Activated CD4-positive, CD25-positive, alpha-beta regulatory T cell treated with anti-CD3 and anti-CD28 coated beads, Interleukin-2, amount 50 U/mL, for 16 hours (primary cell): Measurements from ENCODE around the gene TEX19.

Experiments
- DNase-seq: peaks from one replicate; pipeline ENCODE4 v3.0.0-alpha.2; 2020; ENCODE audit warnings: low read depth, low spot score

TEX19 gene

DNA sequence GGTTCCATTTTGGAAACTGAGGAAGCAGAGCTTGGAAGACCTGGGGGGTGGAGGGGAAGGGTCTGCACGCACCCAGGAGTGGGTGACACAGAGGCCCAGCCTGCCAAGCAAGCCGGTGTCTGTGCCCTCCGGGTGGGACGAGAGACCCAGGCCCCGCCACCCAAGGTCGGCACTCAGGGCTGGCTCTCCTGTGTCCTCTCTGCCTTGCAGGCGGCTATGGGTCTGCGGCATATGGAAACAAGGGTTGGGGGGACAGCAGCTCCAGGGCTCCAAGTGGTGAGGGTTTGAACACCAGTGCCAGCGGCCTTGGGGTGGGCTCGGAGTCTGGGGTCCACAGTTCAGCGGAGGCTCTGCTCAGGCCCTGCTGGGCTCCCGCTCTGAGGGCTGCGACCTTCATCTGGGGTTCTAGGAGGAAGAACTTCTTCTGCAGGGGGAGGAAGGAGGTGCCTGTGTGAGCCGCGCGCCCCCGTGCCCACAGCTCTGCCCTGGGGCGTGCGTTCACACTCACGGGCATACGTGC lies 37.0 kb upstream of the TEX19 start:
- no peak for DNase-seq

DNA sequence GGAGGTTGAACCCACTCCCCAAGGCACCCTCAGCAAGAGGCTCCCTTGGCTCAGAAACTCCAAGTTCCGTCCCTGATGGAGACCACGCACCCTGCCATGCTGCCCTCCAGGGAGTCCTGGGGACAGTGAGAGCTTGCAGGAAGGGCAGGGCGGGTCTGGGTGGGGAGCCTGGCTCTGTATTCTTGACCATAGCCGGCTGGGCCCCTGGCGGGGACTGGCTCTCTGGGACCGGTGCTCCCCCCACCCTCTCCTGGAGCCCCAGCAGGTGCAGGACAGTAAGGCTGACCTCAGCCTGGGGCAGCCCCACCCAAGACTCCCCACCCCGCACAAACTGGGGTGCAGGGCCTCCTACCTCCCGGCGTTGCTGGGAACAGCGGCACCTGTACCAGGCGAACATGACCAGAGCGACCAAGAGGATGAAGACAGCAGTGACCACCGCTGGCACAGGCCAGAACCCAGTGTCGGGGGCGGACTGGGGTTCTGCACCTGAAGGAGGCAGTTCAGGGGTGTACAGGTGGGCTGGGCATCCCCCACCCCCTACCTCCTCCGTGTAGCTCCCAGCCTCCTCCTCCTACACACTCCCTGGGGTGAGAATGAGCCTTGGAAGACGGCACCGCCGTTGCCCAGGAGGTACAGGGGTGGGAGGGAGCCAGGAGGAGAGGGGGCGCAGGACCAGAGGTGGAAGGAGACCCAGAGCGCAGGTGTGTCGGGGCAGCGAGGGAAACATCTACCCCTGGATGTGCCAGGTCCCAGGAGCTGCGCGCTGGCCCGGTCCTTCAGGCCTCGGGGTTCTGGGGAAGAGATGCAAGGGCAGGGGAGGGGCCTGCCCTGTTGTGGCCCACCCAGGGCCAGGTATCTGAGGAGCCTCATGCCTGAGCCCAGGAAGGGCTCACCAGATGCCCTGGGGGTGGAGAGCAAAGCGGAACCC lies 36.3 kb upstream of the TEX19 start:
- DNase-seq = no peak

DNA sequence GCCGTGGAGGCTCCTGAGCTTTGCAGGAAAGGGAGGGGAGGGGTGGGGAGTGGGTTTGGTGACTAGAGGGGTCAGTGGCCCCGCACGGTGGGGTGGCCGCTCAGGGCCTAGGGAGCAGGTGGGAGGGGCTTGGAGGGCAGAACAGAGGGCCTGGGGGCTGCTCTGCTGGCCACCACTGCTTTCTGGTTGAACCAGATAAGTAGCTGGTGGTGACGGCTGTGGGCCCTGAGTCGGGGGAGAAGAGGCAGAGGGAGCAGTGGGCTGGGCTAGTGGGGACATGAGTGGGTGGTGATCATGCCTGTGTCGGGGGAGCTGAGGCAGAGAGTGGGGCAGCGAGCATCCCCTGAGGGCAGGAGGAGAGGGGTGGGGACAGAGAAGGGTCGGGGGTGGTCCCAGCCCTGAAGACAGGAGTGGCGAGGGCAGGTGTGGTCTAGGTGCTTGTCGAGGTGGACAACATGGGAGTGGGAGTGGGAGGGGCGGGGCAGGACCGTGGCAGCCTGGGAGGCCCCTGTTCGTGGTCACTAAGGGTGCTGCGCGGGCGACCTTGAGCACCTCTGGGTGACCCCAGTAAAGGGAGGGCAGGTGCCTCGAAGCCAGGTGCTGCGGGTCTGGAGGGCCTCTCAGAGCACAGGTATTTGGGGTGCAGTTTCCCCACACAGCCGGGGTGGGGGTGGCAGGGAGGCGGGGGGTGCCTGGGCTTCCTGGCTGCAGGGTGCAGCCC lies 35.4 kb upstream of the TEX19 start:
- no peak for DNase-seq

DNA sequence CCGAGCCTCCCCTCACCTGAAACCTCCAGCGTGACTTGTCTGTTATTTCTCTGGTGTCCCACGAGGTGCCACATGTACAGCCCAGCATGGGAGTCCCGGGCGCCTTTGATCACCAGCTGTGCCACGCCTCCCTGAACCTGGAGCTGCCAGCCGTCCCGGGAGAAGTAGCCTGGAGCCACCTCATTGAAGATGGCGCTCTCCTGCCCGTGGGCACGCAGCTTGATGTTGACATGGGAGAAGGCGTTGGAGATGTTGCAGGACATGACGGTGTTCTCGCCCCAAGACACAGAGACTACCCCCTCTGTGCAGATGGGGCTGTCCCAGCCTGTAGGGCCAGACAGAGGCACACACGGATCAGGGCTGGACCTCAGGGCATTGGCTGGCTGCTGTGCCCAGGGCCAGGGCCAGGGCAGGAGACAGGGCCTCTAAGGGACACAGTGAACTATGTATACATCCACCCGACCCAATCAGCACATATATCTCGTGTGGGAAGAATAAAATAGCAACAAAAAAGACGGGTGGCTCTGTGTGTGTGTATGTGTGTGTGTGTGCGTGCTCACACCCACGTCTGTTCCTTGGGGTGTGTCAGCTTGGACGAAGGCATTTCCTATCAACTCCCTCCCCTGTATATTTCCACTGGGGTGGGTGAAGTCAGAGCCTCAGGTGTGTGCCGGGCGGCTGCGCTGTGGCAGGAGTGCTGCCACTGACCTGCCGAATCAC lies 34.3 kb upstream of the TEX19 start:
- DNase-seq = no peak

GRCh38 chr17:82325286-82326180 lies 33.5 kb upstream of the TEX19 start:
- DNase-seq = no peak

GRCh38 chr17:82327289-82327688 lies 31.8 kb upstream of the TEX19 start:
- DNase-seq = no peak

- DNase-seq = no peak
Observed at GRCh38 chr17:82327757-82328140, 31.3 kb upstream of the TEX19 start.

GRCh38 chr17:82328141-82328993 lies 30.7 kb upstream of the TEX19 start:
- no peak for DNase-seq

DNA sequence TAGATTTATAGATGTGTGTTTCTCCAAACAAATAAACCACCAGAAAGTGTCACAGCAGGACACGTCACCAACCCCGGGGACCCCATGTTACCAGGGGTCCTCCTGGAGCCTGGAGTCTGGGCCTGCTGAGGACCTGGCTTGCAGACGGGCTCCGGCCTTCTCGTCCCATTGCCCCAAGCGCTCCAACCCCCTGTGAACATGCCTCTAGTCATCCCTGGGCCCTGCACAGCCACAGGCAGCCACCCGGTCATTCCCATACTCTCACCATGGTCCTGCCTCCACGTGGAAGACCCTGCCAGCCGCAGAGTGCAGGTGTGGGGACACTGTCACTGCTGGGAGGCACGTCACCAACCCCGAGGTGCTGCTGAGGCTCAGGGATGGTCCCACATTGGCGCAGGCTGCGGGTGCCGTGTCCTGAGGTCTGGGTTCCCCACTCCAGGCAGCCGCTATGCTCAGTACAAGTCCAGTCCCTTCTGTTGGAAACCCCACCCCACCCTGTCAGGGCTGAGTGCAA lies 30.0 kb upstream of the TEX19 start:
- no peak for DNase-seq

- no peak for DNase-seq
Observed at GRCh38 chr17:82329683-82330321, 29.2 kb upstream of the TEX19 start.

DNA sequence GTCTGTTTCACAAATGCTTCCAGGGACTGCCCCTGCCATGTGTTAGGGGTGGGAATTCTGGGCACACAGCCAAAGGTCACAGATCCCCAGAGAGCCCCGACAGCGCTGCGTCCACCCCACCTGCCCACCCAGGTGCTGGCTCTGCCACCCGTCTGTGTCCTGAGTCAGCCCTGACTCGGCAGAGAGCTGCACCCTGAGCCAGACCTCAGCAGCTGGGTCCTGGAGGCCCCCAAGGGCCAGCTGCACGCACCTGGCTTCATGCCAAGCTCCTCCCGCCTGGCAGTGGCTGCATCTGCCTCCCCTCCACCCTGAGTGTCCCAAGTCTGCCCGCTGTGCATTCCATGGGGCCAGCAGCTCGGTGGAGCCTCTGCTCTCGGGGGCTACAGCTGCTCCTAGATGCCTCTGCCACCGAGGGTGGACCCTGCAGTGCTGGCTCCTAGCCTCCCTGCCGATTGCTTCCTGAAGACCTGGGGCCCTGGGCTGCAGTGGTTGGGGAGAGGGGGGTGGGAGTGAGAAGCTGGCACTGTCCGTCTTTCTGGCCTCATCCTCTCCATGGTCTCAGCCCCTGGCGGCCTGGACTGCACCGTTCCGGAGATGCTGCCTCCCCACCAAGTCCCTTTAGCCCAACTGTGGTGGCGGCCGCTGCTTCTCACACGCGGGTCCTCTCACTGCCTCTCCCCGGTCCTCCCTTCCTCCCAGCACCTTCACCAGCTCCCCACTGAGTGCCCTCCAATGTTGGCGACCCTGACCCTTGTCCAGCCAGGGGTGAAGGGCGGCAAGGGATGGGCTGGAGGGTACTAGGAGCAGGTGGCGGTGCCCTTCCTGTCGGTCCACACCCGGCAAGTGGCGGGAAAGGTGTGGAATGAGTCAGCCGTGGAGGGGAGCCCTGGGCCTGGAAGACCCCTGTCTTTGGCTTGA lies 28.5 kb upstream of the TEX19 start:
- DNase-seq = no peak

- no peak for DNase-seq
Observed at GRCh38 chr17:82331345-82331939, 27.6 kb upstream of the TEX19 start.

GRCh38 chr17:82332669-82333278 lies 26.3 kb upstream of the TEX19 start:
- DNase-seq = no peak

DNA sequence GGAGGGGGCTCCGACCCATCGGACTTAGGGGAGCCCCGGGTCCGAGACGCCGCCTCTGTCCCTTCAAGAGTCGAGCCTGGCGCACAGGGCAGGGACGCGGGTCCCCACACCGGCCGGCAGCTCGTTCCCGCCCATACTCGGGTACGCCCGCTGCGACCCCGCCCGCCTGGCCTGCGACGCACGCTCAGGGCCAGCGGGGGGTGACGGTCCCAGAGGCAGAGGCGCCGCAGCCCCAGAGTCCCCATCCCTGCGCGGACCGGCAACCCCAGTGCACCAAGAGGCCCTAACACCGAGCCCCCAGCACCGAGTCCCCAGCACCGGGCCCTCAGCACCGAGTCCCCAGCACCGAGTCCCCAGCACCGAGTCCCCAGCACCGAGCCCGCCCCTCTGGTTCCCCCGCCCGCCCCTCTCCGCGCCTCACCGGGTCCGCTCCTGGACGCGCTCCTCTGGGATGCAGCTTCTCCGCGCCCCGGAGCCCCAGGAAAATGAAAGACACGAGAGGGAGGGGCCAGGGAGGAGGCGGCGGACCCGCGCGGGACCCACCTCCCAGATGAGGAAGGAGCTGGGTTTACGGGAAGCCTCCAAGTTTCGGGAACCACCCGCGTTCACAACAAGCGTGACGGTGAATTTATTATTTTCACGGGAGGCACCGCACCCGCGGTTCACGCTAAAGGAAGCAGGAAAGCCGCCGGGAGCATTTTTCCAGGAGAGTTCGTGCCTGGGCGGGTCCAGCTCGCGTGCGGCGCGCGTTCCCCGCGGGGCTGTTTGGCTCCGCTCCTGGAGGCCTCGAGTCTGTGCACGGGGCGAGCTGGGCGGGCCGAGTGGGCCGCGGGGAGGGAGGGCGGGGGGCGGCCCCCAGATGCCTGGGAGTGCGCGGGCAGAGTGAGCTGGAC lies 25.5 kb upstream of the TEX19 start, which contains the start of gene SECTM1:
TSS of gene SECTM1 (minus strand) at position 488 of the 893 bp plus-strand sequence. CDS start 6,526 bp downstream, outside the sequence.
- DNase-seq = no peak

DNA sequence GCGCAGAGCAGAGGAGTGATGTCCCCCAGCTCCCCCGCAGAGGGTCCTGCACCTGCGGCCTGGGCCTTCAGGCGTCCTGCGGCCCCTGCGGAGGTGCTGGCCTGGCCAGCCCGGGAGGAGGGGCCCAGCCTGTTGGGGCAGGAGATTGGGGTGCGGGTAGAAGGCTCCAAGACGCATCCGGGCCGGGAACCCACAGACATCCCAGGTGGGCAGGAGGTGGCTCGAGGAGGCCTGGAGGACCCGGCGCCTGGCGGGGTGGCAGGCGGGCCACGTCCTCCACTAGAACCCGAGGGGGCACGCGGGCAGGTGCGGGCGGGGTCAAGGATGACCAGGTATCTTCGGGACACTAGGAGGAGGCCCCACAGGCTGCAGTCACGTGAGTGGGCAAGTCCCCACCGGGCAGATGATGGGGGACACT lies 24.8 kb upstream of the TEX19 start:
- DNase-seq = no peak
